CD4-positive, alpha-beta T cell treated with Interleukin-21 for 1 hour (primary cell): ENCODE results near the gene DPYSL4.

Source experiments
- DNase-seq: peaks from one replicate; pipeline ENCODE4 v3.0.0-alpha.2; 2020

The DPYSL4 gene

DNA sequence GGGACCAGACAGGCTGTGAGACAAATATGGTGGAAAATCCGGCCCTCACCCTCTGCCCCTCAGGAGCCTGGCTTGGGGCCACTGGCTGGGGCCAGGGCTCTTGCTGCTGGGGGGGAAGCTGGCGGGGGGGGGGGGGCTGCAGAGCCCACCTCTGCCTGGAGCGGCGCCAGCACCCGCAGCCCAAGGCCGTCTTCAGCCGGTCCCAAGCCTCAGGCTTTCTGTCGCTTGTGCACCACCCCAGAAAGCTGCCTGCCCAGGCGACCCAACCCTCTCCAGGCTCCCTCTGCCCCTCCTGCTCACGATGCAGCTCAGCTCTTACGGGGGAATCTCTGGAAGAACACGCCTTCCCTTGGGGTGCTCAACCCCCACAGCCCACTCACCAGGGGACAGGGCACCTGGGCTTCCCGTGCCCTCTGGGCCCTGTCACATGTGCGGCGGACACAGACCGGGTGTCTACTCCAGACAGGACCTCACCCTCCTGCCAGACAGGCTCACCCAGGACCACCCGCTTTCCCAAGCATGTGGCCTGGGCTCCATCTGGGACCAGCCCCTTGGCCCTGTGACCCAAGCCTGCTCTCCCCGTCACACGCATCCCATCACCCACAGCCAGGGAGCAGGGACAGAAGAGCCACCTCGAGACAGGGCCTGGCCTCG is 43.9 kb downstream of the DPYSL4 start:
- no peak for DNase-seq

DNA sequence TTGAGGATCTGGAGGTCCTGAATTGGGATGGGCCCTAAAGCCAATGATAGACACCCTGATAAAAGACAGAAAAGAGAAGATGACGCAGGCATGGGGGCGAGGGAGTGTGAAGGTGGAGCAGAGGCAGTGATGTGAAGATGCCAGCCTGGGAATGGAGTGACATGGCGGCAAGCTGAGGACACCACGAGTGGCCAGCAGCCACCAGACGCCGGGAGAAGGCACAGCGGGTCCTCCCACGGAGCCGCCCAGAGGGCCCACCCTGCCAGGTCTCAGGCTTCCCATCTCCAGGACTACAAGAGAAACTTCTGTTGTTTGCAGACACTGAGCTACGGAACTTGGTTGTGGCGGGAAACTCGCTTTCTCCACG is 44.9 kb downstream of the DPYSL4 start:
- no peak for DNase-seq

GRCh38 chr10:132232023-132232951 is 45.5 kb downstream of the DPYSL4 start:
- peak; percentile 33 for DNase-seq

DNA sequence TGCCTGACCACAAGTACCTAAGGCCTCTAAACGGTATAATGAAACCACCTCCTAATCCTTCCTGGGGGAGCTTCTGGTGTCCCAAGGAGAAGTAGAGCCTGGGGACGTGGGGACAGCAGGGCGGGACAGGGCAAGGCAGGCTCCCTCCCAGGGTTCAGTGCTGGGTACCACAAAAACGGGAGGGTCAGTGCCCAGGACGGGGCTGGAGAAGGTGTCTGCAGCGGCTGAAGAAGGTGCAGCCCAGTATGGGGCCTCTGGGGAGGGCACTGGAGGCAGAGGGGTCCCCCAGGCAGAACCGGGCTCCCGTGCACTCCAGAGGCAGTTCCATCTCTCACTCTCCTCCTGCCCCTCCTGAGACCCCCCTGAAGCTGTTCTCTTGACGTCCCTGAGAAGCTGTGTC is 46.2 kb downstream of the DPYSL4 start:
- no peak for DNase-seq

GRCh38 chr10:132233501-132234085 is 46.8 kb downstream of the DPYSL4 start:
- no peak for DNase-seq

GRCh38 chr10:132234860-132235259 is 48.1 kb downstream of the DPYSL4 start:
- no peak for DNase-seq

GRCh38 chr10:132236161-132236560 is 49.4 kb downstream of the DPYSL4 start:
- no peak for DNase-seq

GRCh38 chr10:132236881-132237280 is 50.1 kb downstream of the DPYSL4 start:
- no peak for DNase-seq

DNA sequence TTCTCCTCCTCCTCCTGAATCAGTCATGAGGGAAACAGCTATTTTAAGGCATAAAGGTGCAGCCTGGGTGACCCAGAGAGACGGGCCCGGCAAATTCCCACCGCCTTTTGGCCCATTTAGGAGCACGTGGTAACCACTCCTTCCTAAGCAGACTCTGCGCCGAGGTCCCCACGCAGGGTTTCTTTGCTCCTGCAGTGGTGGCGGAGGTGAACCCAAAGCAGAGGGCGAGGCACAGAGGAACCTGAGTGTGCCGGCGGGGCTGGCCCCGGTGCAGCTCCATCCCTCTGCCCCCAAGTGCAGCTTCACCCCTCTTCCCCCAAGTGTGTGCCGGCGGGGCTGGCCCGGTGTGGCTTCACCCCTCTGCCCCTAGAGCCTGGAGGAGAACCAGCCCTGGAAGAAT is 50.6 kb downstream of the DPYSL4 start:
- DNase-seq = no peak

DNA sequence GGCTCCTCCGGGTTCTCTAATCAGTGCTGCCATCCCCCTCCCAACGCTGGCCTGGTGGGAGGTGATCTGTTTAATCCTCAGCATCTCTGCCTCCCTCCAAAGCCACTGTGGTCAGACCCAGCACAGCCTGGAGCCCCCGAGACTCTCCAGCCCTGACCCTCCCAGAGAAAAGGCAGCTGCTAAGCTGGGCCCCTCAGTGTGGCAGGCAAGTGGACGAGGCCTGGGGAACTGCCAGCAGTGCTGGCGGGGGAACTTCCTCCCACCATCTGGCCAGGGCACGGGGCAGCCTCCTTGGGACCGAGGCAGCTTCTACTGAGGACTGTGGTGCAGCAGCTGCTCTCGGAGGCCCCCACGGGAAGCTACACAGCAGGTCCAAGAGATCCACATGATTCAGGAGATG is 51.1 kb downstream of the DPYSL4 start:
- DNase-seq = no peak

GRCh38 chr10:132238371-132239125 is 51.8 kb downstream of the DPYSL4 start:
- no peak for DNase-seq

GRCh38 chr10:132239126-132240031 is 52.6 kb downstream of the DPYSL4 start:
- no peak for DNase-seq

DNA sequence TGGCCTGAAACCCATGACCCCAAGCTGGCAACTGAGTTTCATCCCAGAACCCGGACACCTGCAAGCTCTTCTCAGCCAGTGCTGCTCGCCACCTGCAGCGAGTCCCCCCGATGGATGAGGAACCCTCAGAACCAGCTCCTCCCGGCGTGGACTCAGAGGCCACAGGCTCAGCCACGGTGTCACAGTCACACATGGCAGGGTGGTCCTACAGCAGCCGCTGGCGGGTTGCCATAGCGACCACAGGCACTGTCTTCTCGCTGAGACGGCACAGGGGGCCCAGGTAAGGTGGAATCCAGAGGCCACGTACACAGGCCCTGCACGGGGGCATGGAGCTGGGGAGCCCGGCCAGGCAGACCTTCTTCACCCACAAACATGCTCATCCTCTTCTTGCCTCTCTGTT is 53.4 kb downstream of the DPYSL4 start:
- no peak for DNase-seq

GRCh38 chr10:132240581-132240980 is 53.8 kb downstream of the DPYSL4 start:
- no peak for DNase-seq

- DNase-seq = no peak
These were observed 54.3 kb downstream of the DPYSL4 start for GRCh38 chr10:132241086-132241485.

DNA sequence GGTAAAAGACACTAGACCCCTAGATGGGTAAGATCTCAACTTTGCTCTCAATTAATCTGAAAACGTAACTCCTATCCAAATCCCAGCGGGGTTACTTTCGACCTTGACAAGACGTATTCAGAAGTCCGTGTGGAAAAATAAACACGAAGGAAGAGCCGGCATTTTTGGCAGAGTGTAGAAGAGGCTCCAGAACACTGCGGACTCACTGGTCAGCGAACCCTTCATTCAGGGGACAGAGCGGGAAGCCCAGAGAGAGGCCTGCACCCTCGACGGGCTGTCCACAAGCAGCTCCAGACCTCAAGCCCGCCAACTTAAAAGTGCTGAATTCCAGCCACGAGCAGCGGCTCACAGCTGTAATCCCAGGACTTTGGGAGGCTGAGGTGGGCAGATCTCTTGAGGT is 54.7 kb downstream of the DPYSL4 start:
- no peak for DNase-seq

- no peak for DNase-seq
These were observed 55.5 kb downstream of the DPYSL4 start for GRCh38 chr10:132242103-132242840.

GRCh38 chr10:132243141-132243540 is 56.4 kb downstream of the DPYSL4 start:
- DNase-seq = no peak

DNA sequence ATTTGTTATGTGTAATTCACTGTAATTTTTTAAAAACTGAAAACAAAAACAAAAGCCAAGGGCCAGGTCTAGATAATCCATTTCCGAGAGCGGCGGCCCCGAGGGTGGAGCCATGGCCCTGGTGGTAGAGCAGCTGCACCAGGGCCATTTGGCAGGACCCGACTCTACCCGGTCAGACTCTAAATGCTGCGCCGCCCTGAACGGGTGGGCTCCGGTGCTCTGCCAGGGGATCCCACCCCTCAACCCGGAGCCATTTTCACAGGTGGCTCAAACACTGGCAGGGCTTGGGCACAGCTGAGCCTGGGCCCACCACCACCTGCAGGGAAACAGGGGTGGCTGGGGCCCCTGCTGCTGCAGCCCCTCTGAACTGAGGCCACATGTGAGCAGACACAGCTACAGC is 56.9 kb downstream of the DPYSL4 start:
- DNase-seq = no peak

GRCh38 chr10:132245056-132245455 is 58.3 kb downstream of the DPYSL4 start:
- no peak for DNase-seq

GRCh38 chr10:132246296-132246695 is 59.5 kb downstream of the DPYSL4 start:
- DNase-seq = no peak
